B cell (primary cell): ENCODE results near the gene AKAP6. TPM values are rescaled to one million over a fixed set of nuclear protein-coding genes. Genes with fewer than 3 reads are reported as not detected.

ENCODE experiments used
- ATAC-seq: fragments of 200-7000 bp; cut with Tn5 transposase; one replicate; pipeline ENCODE4 v1.10.0; 2021; ENCODE audit warnings: low read depth, mild to moderate bottlenecking, moderate number of reproducible peaks, moderate library complexity
- CTCF ChIA-PET: fragments of 350-600 bp; sonication (Branson Sonifier 250); formaldehyde crosslinking; loops from one replicate; lab custom pipeline; 2021; ENCODE audit warnings: antibody characterized with exemption, inconsistent platforms; lab: Charles Lee
- POLR2A ChIA-PET: fragments of 350-600 bp; sonication (Branson Sonifier 250); formaldehyde crosslinking; loops from one replicate; lab custom pipeline; 2021; ENCODE audit warnings: antibody characterized with exemption; lab: Charles Lee
- DNase-seq: peaks from one replicate; pipeline ENCODE4 v3.0.0; 2013
- H2AFZ ChIP-seq: 2 replicates; pipeline ENCODE4 v1.6.1; 2012; ENCODE audit warnings: mild to moderate bottlenecking, low read depth, low read length; ENCODE audit not compliant: insufficient read depth, poor library complexity, severe bottlenecking
- H3K27ac ChIP-seq, 2 donors: 1 replicate in 1 of 2; 2 replicates in 1 of 2; pipeline ENCODE4 v1.5.1; 2012 to 2013; ENCODE audit warnings: low read length in 2 of 2, mild to moderate bottlenecking in 2 of 2, moderate library complexity in 1 of 2
- H3K27me3 ChIP-seq, 4 experiments: fragments of 200-600 bp in 1 of 4; sonication (generic) in 1 of 4; replicated peaks in 1 of 4; 1 replicate in 2 of 4; 2 replicates in 2 of 4; pipeline versions ENCODE4 v1.6.1 to v1.7.0; 2013 to 2016; ENCODE audit warnings: low read length in 3 of 4, mild to moderate bottlenecking in 2 of 4, mixed read lengths in 1 of 4, moderate library complexity in 1 of 4; ENCODE audit not compliant: insufficient read depth in 4 of 4, control insufficient read depth in 3 of 4; ENCODE audit errors: control extremely low read depth in 1 of 4
- H3K36me3 ChIP-seq, 2 experiments: replicated peaks in 1 of 2; 1 replicate in 1 of 2; 2 replicates in 1 of 2; pipeline versions ENCODE4 v1.6.1 to v1.7.1; 2013; ENCODE audit warnings: low read length in 1 of 2; ENCODE audit not compliant: insufficient read depth in 2 of 2, control insufficient read depth in 1 of 2; ENCODE audit errors: control extremely low read depth in 1 of 2, extremely low read depth in 1 of 2
- H3K4me1 ChIP-seq, 2 donors: fragments of 200-600 bp in 1 of 2; sonication (generic) in 1 of 2; 1 replicate in 1 of 2; 2 replicates in 1 of 2; pipeline versions ENCODE4 v1.5.1 to v1.6.1; 2013 to 2017; ENCODE audit warnings: low read length in 2 of 2; ENCODE audit not compliant: control insufficient read depth in 2 of 2, insufficient read depth in 2 of 2
- H3K4me2 ChIP-seq: replicated peaks from 2 replicates; pipeline ENCODE3; 2012; ENCODE audit warnings: mild to moderate bottlenecking, low read depth, low read length; ENCODE audit not compliant: poor library complexity, severe bottlenecking
- H3K4me3 ChIP-seq, 5 experiments: fragments of 200-600 bp in 1 of 5; sonication (generic) in 1 of 5; 1 replicate in 3 of 5; 2 replicates in 2 of 5; pipeline versions ENCODE4 v1.5.1 to v1.7.0; 2011 to 2016; ENCODE audit warnings: low read length in 4 of 5, mild to moderate bottlenecking in 4 of 5, low read depth in 2 of 5, control low read depth in 1 of 5, moderate library complexity in 1 of 5; ENCODE audit not compliant: insufficient read depth in 1 of 5; ENCODE audit errors: control extremely low read depth in 1 of 5, extremely low read depth in 1 of 5
- H3K79me2 ChIP-seq: fragments of 200-600 bp; sonication (generic); one replicate; pipeline ENCODE4 v1.6.0; 2016; ENCODE audit warnings: low read length; ENCODE audit not compliant: control insufficient read depth, insufficient read depth
- H3K9ac ChIP-seq: fragments of 200-600 bp; sonication (generic); 2 replicates; pipeline ENCODE4 v1.6.1; 2017; ENCODE audit warnings: mild to moderate bottlenecking, low read length, moderate library complexity
- H3K9me3 ChIP-seq, 3 donors: one replicate each; pipeline versions ENCODE4 v1.6.1 to v1.7.1; 2013; ENCODE audit warnings: low read length in 2 of 3; ENCODE audit not compliant: control insufficient read depth in 2 of 3, insufficient read depth in 1 of 3; ENCODE audit errors: control extremely low read depth in 1 of 3
- H4K20me1 ChIP-seq: 2 replicates; pipeline ENCODE4 v1.6.0; 2012; ENCODE audit warnings: mild to moderate bottlenecking, low read length; ENCODE audit not compliant: insufficient read depth, control insufficient read depth, poor library complexity, severe bottlenecking
- H3K27ac Mint-ChIP-seq: one replicate; pipeline ENCODE4 v1.8.0; 2021; ENCODE audit warnings: mixed read lengths
- H3K27me3 Mint-ChIP-seq: one replicate; pipeline ENCODE4 v1.8.0; 2021; ENCODE audit warnings: mixed read lengths
- H3K4me1 Mint-ChIP-seq: one replicate; pipeline ENCODE4 v1.8.0; 2021; ENCODE audit warnings: mixed read lengths
- H3K4me3 Mint-ChIP-seq: one replicate; pipeline ENCODE4 v1.8.0; 2021; ENCODE audit warnings: mixed read lengths
- H3K9me3 Mint-ChIP-seq: one replicate; pipeline ENCODE4 v1.8.0; 2022; ENCODE audit warnings: mixed read lengths; ENCODE audit not compliant: insufficient read depth
- EZH2 ChIP-seq: IDR thresholded peaks from 2 replicates; pipeline ENCODE4 v1.6.1; 2012; ENCODE audit warnings: borderline replicate concordance, low read depth, mild to moderate bottlenecking, moderate library complexity, low read length; ENCODE audit not compliant: insufficient read depth, poor library complexity, severe bottlenecking
- WGBS: methylation state at CpG from one replicate; pipeline ENCODE4 v1.1.5; 2013; ENCODE audit warnings: missing lambda C conversion rate; ENCODE audit not compliant: insufficient coverage; 5-methylcytosine and 5-hydroxymethylcytosine counted together
- intact Hi-C: fragments of 100-400 bp; cut with micrococcal nuclease; formaldehyde crosslinking; loops from one replicate; pipeline ENCODE4 v1.10.0; 2022
- polyA plus RNA-seq: library from polyadenylated mRNA; depleted of rRNA; stranded (reverse); fragments of >200 nt; gene quantifications from 2 replicates; pipeline ENCODE4 v1.2.3, GENCODE V29; 2012
- total RNA-seq, 2 donors: library from RNA; stranded (reverse); fragments of 120-200 nt in 1 of 2; gene quantifications; 1 replicate in 1 of 2; 2 replicates in 1 of 2; pipeline versions ENCODE4 v1.2.3 to v1.2.4, GENCODE V29; 2013 to 2022
- TF ChIP-seq, protein P1 (sequence below): fragments of 200-600 bp; IDR thresholded peaks from one replicate; pipeline ENCODE4 v1.8.0; 2022; ENCODE audit warnings: antibody characterized with exemption, mild to moderate bottlenecking

The AKAP6 gene
- total and polyA plus RNA-seq, 2 donors (not counting 1 experiment from before 2014, with no cell fraction given): 1.4 to 2.8 TPM

DNA sequence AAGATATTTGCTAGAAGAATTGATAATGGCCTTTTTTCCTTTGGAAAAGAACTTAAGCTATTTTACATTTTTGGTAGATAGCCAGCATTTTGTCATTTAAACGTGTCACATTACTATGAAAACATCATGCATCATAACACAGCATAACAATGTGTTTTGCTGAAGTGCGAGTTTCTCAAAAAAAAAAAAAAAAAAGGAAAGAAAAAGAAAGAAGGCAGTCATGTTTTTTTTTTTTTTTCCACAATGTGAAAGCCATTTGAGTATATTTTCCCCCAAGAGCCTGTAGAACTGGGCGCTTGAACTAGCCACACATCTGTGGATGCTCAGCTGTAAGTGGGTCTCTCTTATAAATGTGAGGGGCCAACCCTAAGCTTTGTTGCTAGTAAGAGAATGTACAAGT, 300.1 kb downstream of the AKAP6 start:
- no peak overlapping the region for H2AFZ ChIP-seq
- Mint-ChIP-seq H3K27ac (no peak overlapping the region), H3K4me3 (no peak overlapping the region), H3K9me3 (no peaks in the 10 kb centered on the region), H3K27me3 (no peaks in the 10 kb centered on the region), H3K4me1 (no peaks in the 10 kb centered on the region)
- H3K79me2 ChIP-seq: no peaks in the 10 kb centered on the region
- H3K27ac ChIP-seq: no peak overlapping the region
- intact Hi-C loops: no loop called here
- ATAC-seq (no peak), DNase-seq (no peak)
- no peak overlapping the region for H3K9ac ChIP-seq
- H4K20me1 ChIP-seq: no peaks in the 10 kb centered on the region
- H3K9me3 ChIP-seq: no peaks in the 10 kb centered on the region
- POLR2A ChIA-PET: no interaction called here
- H3K4me3 ChIP-seq: no peak overlapping the region
- H3K27me3 ChIP-seq: no peaks in the 10 kb centered on the region
- no peaks in the 10 kb centered on the region for H3K4me1 ChIP-seq
- no CpG with 5 or more reads among the region's 3 CpGs for WGBS
- CTCF ChIA-PET: no interaction called here
- H3K36me3 ChIP-seq: no peaks in the 10 kb centered on the region
- H3K4me2 ChIP-seq: no peak overlapping the region
- TF ChIP-seq EZH2: no peak
- TF ChIP-seq, protein P1, sequence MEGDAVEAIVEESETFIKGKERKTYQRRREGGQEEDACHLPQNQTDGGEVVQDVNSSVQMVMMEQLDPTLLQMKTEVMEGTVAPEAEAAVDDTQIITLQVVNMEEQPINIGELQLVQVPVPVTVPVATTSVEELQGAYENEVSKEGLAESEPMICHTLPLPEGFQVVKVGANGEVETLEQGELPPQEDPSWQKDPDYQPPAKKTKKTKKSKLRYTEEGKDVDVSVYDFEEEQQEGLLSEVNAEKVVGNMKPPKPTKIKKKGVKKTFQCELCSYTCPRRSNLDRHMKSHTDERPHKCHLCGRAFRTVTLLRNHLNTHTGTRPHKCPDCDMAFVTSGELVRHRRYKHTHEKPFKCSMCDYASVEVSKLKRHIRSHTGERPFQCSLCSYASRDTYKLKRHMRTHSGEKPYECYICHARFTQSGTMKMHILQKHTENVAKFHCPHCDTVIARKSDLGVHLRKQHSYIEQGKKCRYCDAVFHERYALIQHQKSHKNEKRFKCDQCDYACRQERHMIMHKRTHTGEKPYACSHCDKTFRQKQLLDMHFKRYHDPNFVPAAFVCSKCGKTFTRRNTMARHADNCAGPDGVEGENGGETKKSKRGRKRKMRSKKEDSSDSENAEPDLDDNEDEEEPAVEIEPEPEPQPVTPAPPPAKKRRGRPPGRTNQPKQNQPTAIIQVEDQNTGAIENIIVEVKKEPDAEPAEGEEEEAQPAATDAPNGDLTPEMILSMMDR: no peak

DNA sequence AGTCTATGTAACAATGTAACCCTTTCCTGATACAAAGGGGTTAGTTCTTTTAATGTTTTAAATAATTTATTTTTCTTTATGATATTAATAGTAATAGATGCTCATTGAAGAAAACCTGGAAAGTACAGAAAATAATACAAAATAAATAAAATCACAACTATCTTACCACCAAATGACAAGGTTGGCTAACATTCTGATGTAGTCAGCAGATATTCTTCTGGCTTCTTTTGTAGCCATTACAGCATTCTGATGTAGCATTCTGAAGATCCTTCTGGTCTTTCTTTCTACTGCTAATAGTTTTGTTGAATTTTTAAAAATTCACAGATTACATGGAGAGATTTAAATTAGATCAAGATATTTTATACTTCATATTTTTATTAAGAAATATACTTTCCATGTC, 301.6 kb downstream of the AKAP6 start:
- intact Hi-C loops: no loop called here
- H3K9me3 Mint-ChIP-seq: no peaks in the 10 kb centered on the region
- H3K27me3 Mint-ChIP-seq: no peaks in the 10 kb centered on the region
- Histone ChIP-seq H3K36me3 (no peaks in the 10 kb centered on the region), H4K20me1 (no peaks in the 10 kb centered on the region), H3K4me2 (no peak overlapping the region), H3K4me3 (no peak overlapping the region), H3K4me1 (no peaks in the 10 kb centered on the region), H3K79me2 (no peaks in the 10 kb centered on the region), H3K27me3 (no peaks in the 10 kb centered on the region), H3K27ac (no peak overlapping the region), H3K9me3 (no peaks in the 10 kb centered on the region), H2AFZ (no peak overlapping the region), H3K9ac (no peak overlapping the region)
- ChIA-PET POLR2A (no interaction called here), CTCF (no interaction called here)
- H3K4me3 Mint-ChIP-seq: no peak overlapping the region
- no peak overlapping the region for H3K27ac Mint-ChIP-seq
- H3K4me1 Mint-ChIP-seq: no peaks in the 10 kb centered on the region
- TF ChIP-seq, protein P1: no peak
- no peak for TF ChIP-seq EZH2
- ATAC-seq (no peak), DNase-seq (no peak)
